GM21529 (cell line): ENCODE measurements around the gene STAB1.

ENCODE experiments used
- ATAC-seq: cut with Tn5 transposase; IDR thresholded peaks from one replicate; pipeline ENCODE4 v1.9.1; 2021; ENCODE audit not compliant: unreplicated experiment

STAB1 gene

DNA sequence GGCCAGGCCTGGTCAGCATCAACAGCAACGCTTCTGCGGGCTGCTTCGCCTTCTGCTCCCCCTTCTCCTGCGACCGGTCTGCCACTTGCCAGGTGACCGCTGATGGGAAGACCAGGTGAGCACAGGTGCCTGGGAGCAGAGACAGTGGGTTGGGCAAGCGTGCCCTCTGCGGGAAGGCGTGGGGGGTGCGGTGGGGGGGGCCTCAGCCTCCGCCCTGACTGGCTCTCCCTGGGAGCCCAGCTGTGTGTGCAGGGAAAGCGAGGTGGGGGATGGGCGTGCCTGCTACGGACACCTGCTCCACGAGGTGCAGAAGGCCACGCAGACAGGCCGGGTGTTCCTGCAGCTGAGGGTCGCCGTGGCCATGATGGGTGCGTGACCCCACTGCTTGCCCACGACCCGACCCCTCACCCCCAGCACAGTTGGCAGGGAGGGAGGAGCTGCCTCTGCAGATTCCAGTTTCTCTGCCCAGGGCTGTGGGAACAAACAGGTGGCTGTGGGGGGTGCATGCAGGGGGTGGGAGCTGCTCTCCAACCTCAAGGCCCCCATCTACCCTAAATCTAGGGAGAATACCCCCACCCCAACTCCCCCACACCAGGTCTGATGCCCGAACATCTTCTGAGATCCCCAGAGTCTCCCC is 8.8 kb downstream of the STAB1 start:
- ATAC-seq: no peak

DNA sequence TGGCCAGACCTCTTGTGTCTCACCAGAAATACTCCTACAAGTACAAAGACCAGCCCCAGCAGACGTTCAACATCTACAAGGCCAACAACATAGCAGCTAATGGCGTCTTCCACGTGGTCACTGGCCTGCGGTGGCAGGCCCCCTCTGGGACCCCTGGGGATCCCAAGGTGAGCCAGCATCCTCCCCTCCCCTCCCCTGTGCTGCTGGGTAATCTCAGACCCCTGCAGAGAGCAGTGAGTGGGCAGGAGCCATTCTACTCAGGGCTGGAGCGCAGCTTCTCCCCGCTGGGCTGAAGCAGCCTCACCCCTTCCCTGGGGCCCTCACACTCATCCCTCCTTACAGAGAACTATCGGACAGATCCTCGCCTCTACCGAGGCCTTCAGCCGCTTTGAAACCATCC is 9.8 kb downstream of the STAB1 start:
- no peak for ATAC-seq

DNA sequence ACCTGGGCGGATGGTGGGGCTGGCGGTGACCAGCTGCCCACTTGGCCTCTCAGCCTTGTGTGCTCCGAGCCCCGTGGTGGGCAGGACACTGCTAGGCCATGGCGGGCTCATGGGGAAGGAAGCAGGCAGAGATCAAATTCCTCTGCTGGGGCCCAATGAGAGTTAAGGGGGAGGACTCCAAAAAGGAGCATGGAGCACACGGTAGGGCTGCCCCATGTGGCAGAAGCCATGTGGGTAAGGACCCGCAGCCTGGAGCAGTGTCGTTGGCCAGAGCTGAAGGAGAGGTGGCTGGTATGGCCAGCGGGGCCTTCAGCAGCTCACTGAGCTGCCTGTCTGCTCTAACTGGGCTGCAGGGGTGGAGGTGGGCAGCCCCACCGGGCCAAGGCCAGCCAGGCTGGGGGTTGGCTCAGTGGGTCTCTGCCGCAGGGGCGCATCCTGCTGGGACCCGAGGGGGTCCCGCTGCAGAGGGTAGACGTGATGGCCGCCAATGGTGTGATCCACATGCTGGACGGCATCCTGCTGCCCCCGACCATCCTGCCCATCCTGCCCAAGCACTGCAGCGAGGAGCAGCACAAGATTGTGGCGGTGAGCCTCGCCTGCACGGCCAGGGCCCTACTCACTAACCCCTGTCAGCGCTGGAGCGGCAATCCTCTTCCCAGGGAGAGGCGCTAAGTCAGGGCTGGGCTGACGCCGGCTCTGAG is 11.3 kb downstream of the STAB1 start:
- no peak for ATAC-seq

DNA sequence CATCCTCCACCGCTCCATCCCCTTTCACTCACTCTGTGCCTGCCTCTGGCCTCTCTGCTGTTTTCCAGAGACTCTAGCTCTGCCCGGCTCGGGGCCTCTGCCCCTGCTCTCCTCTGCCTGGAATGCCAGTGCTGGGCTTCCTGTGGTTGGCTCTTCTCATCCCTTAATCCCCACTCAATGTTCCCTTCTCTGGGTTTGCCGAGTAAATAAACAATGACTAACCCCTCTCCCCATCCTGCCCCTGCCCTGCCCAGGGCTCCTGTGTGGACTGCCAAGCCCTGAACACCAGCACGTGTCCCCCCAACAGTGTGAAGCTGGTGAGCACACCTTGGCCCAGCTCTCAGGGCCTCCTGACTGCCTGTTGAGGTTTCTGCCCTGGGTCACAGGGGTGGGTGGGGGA is 12.2 kb downstream of the STAB1 start:
- no peak for ATAC-seq

DNA sequence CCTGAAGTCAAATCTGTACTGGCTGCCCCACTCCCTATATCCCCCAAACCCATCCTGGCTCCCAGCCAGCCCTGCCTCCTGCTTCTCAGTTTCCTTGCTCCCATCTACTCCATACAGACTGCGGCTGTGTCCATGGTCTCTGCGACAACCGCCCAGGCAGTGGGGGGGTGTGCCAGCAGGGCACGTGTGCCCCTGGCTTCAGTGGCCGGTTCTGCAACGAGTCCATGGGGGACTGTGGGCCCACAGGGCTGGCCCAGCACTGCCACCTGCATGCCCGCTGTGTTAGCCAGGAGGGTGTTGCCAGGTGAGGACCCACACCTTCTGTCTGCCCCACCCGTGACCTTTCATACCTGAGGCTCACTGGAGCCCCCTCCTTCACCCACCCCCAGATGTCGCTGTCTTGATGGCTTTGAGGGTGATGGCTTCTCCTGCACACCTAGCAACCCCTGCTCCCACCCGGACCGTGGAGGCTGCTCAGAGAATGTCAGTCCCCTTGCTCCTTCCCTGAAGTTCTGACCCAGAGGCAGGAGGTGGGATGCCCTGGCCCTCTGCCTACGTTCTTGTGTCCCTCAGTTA is 14.7 kb downstream of the STAB1 start:
- ATAC-seq: no peak

DNA sequence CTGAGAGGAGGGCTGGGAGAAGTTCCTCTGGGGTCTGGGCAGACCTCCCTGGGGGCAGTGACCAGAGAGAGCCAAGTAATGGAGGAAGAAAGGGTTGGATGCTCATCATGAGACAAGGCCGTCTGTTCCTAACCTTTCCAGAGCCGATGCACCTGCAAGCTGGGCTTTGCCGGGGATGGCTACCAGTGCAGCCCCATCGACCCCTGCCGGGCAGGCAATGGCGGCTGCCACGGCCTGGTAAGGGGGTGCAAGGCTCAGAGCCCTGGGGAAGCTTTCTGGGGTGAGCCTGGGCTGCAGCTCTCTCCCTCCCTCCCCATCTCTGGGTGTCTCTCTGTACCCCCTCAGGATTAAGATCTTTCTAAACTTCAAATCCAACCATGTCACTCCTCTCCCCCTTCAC is 16.4 kb downstream of the STAB1 start:
- ATAC-seq: no peak

DNA sequence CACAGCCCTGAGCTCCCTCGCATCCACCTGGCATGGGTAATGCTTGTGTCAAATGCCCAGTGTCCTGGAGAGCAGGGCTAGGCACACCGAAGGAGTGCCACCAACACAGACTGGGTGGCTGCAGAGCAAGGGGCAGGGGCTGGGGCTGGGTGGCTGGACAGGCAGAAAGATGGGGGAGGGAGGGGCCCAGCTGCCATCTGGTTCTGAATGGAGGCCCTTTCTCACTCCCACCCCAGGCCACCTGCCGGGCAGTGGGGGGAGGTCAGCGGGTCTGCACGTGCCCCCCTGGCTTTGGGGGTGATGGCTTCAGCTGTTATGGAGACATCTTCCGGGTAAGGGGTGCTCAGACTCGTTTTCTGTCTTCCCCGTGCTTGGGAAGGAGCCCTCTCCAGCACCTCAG is 17.0 kb downstream of the STAB1 start:
- no peak for ATAC-seq

DNA sequence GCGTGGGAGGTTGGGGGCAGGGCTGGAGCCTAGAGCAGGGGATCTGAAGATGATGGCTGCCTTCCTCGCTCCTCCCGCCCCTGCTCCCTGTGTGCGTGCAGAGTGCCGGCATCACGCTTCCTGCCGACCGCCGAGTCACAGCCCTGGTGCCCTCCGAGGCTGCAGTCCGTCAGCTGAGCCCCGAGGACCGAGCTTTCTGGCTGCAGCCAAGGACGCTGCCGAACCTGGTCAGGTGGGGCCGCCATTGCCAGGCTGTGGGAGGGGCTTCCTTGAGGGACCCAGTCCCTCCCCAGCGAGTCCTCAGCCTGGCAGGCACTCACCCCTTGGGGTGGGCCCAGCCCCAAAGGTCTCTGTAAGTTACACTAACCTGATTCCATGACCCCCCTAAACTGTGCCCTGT is 17.6 kb downstream of the STAB1 start:
- ATAC-seq: no peak

DNA sequence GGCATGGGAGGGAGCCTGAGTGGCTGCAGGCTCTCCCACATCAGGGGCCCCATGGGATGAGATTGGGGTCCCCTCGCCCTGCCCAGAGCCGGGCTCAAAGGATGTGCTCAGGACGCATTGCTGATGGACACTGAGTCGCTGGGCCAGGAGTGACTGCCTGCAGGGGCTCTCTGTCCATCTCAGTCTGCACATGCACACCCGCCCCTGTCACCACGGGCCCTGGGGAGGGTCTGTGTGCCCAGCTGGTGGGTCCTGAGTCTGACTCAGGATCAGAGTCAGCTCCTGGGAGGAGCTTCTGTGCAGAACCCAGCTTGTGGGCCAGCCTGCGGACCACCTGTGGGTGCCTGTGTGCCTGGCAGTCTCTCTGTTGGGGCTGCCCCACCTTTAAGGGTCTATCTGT is 18.1 kb downstream of the STAB1 start:
- no peak for ATAC-seq

DNA sequence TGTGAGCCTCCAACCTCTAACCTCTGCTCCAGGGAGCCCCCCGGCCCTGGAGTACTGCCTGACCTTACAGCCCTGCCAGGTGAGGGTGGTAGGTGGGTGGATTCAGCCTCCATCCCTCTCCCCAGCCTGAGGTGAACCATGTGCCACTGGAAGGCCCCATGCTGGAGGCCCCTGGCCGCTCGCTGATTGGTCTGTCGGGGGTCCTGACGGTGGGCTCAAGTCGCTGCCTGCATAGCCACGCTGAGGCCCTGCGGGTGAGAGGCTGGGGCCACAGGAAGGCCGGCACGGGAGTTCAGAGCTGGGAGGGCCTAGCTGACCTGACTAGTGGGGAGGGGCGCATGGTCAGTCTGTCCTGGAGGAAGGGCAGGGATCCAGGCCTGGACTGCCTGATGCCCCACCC is 19.4 kb downstream of the STAB1 start:
- no peak for ATAC-seq

DNA sequence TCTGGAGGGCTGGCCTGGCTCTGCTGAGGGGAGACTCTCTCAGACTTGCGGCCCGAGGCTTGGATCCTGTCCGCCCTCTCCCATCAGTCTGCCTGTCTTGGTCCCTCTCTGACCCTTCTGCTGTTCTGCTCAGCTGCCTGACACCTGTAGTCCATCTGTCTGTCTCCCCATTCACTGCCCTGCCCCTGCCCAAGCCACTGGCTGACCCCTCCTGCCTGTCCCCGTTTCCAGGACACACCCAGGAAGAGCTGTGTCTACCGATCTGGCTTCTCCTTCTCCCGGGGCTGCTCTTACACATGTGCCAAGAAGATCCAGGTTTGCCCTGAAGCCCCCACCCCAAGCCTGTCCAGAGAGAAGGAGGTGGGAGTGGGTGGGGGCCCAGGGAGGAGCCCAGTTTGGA is 20.1 kb downstream of the STAB1 start:
- no peak for ATAC-seq

DNA sequence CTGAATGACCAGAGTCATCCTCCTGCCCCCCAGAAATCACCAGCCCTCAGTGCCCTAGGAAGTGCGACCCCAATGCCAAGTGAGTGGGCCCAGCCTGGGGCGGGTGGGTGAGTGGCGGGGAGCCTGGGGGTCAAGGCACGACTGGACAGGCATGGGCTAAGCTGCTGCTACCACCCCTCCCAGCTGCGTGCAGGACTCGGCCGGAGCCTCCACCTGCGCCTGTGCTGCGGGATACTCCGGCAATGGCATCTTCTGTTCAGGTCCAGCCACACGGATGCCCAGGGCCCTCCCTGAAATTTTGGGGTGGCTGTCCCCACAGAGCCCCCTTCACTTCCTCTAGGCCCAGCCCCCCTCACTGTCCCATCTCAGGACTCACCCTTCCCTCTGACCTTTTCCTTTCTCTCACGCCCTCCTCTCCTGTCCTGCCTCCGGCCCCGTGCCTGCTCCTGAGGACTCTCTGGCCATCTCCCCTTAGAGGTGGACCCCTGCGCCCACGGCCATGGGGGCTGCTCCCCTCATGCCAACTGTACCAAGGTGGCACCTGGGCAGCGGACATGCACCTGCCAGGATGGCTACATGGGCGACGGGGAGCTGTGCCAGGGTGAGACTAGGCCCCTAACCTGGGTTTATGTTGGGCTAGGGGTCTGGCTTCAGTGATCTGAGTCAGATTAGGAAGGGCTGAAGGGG is 21.5 kb downstream of the STAB1 start:
- ATAC-seq: no peak

DNA sequence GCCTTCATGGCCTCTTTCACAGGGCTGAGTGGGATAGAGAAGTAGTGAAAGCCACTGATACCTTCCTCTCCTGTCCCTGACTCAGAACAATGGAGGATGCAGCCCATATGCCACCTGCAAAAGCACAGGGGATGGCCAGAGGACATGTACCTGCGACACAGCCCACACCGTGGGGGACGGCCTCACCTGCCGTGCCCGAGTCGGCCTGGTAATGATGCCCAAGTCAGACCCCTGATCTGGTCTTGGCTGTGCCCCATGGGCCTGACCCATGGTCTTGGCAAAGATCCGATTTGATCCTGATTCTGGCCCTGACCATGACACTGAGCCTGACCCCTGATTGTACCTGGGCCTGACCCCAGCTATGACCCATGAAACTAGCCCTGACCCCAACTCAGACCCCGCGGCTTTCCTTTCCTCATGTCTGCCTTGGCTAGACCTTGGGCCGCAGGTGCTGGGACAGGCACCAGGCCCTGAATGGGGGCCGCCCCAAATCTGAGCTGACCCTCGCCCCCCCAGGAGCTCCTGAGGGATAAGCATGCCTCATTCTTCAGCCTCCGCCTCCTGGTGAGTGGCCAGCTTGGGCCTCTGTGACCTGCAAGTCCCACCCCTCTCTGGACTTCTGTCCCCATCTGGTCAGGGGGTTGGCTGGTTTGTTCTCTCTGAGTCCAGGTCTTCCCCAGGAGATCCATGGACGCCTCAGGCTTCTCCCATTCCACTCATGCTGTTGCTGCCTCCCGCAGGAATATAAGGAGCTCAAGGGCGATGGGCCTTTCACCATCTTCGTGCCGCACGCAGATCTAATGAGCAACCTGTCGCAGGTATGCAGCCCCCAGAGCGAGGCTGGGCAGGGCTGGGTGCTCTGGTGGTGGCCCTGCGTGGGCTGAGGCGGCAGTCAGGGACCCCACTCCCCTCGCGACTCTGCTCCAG is 22.9 kb downstream of the STAB1 start:
- ATAC-seq: no peak

DNA sequence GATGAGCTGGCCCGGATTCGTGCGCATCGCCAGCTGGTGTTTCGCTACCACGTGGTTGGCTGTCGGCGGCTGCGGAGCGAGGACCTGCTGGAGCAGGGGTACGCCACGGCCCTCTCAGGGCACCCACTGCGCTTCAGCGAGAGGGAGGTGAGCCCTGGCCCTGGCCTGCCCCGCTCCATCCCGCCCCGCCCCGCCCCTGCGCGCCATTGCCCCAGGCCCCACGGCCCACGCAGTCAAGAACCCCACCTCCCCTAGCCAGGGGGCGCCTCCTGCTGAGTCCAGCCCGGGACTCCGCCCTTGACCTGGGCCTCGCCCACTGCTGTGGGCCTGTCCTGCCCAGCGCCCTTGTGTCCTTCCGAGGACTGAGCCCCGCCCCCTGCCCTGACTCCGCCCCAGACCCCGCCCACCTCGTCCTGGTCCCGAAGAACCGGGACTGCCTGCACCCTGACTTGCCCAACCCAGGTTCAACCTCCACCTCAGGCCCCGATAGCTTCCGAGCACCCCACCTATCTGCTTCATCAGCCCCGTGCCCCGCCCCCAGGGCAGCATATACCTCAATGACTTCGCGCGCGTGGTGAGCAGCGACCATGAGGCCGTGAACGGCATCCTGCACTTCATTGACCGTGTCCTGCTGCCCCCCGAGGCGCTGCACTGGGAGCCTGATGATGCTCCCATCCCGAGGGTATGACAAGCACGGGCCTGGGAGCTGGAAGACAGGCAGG is 23.7 kb downstream of the STAB1 start:
- no peak for ATAC-seq

DNA sequence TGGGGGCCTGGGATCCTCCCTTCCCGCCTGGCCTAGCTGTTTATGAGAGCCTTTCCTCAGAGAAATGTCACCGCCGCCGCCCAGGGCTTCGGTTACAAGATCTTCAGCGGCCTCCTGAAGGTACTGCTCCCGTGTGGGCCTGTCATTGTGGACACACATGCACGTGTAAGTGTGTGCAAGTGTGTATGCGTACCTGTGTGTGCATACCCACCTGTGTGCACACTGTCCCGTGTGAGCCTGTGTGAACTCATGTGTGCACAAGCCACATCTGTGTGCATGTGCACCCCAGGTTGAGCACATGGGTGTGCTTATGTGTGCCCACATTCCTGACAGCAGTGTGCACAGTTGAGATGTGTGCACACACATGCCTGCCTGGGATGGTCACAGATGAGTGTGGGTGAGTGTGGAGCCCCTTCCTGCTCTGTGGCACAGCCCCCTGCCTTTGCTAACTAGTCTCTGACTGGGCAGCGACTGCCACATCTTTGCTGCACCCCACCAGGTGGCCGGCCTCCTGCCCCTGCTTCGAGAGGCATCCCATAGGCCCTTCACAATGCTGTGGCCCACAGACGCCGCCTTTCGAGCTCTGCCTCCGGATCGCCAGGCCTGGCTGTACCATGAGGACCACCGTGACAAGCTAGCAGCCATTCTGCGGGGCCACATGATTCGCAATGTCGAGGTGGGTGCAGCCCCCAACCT is 24.5 kb downstream of the STAB1 start:
- ATAC-seq: no peak

DNA sequence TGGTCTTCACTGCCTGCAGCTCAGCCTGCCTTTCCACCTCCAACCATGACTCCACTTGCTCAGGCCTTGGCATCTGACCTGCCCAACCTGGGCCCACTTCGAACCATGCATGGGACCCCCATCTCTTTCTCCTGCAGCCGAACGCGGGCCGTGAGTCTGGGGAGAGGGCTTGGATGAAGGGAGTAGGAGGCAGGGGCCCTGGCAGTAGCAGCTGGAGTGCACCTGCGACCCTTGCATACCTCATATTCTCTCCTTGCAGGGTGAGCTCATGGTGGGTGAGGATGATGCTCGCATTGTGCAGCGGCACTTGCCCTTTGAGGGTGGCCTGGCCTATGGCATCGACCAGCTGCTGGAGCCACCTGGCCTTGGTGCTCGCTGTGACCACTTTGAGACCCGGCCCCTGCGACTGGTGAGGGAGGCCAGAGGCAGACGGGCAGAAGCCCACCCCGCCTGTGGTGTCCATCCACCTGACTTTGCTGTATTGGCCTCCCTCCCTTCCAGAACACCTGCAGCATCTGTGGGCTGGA is 25.1 kb downstream of the STAB1 start:
- ATAC-seq: no peak

DNA sequence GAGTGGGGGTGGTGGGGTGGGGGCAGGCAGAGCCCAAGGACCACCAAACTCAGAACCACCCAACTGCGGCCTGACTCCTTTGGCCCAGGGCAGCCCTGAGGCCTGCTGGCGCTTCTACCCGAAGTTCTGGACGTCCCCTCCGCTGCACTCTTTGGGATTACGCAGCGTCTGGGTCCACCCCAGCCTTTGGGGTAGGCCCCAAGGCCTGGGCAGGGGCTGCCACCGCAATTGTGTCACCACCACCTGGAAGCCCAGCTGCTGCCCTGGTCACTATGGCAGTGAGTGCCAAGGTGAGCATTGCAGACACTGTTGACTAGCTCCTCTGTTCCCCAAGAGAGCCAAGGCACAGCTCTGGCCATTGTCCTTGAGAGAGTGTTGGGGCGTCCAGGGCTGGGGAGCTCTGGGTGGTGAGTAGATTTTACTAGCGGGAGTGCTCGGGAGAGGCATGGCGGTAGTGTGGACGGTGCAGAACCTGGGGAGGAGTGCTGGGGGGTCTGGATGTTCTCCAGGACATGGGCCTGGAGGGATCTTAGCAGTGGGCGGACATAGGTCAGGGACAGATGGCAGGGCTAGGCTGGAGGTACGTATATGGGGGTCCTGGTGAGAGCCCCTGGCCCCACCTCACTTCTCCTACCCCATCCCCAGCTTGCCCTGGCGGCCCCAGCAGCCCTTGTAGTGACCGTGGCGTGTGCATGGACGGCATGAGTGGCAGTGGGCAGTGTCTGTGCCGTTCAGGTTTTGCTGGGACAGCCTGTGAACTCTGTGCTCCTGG is 25.8 kb downstream of the STAB1 start:
- no peak for ATAC-seq

DNA sequence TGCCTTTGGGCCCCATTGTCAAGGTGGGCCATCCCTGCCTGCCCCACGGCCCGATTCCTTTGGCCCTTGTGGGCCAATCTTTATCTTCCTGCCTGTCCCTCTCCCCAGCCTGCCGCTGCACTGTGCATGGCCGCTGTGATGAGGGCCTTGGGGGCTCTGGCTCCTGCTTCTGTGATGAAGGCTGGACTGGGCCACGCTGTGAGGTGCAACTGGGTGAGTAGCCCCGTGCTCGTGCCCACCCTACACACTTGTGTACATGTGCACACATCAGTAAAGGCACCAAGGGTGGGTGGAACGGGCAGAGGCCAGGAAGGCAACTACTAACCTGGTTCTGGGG is 26.3 kb downstream of the STAB1 start:
- no peak for ATAC-seq
